Measurements from ENCODE around the gene CAST.

CAST gene

DNA sequence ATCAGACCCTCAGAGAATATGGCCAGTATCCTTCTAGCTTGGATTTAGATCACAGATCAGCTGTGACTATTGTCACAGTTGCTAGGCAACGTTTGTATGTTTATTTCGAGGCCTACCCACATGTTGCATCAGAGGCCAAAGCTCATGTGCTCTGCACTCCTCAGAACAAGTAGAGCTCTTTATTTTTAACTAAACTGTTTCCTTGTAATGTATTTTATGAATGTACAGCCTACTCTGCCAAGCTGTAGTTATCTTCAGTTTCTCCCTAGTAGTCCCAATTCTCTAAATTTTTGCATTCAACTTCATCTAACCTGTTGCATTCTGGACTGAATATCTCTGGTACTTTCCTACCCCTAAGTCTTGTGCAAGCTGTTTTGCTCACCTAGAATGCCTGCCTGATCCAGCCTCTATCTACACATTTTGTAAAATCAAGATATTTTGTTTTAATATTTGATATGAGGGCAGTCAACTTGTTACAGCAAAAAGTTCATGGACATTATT is 52.8 kb downstream of the CAST start:
- Histone ChIP-seq H3K27ac (ENCODE audit: low read depth, low read length, severe bottlenecking) (no peak overlapping the region), H3K36me3 (ENCODE audit: control insufficient read depth, insufficient read depth, low read length) (no peaks in the 10 kb centered on the region), H3K4me1 (ENCODE audit: control insufficient read depth, insufficient read depth, low read length, poor library complexity, severe bottlenecking) (peaks cover 3% of the 10 kb centered on the region), H3K4me3 (ENCODE audit: extremely low read depth, insufficient read depth, low read length, poor library complexity, severe bottlenecking) (no peak overlapping the region), H3K9me3 (ENCODE audit: control insufficient read depth, low read length) (no peaks in the 10 kb centered on the region)
- 60 to 79% methylated on average over 1 to 2 of the region's 2 CpGs for WGBS, 2 experiments (ENCODE audit: insufficient coverage in 2 of 2)

DNA sequence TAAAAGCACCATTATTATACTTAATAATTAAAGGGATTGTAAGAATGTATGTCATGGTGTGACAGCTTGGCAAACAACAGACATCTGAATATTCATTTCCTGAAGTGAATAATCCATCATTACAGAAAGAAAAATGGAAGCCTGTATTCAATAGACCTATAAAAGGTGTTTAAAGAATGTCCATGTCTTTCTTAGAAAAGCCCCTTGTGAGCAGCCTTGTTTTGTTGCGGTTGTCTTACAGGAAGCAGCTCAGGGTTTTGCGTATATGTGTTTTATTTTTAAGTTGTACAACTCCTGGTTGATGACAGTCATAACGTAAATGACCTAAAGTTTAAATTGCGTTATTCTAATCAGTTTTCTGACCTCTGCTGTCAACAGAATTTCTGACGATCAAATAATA is 53.8 kb downstream of the CAST start:
- H3K4me3 ChIP-seq (ENCODE audit: extremely low read depth, insufficient read depth, low read length, poor library complexity, severe bottlenecking), result no peak overlapping the region
- WGBS, 2 experiments (ENCODE audit: insufficient coverage in 2 of 2), result 100% methylated on average over 3 of the region's 5 CpGs
- H3K36me3 ChIP-seq (ENCODE audit: control insufficient read depth, insufficient read depth, low read length), result no peaks in the 10 kb centered on the region
- no peaks in the 10 kb centered on the region for H3K9me3 ChIP-seq (ENCODE audit: control insufficient read depth, low read length)
- H3K4me1 ChIP-seq (ENCODE audit: control insufficient read depth, insufficient read depth, low read length, poor library complexity, severe bottlenecking), result peaks cover 4% of the 10 kb centered on the region
- no peak overlapping the region for H3K27ac ChIP-seq (ENCODE audit: low read depth, low read length, severe bottlenecking)

DNA sequence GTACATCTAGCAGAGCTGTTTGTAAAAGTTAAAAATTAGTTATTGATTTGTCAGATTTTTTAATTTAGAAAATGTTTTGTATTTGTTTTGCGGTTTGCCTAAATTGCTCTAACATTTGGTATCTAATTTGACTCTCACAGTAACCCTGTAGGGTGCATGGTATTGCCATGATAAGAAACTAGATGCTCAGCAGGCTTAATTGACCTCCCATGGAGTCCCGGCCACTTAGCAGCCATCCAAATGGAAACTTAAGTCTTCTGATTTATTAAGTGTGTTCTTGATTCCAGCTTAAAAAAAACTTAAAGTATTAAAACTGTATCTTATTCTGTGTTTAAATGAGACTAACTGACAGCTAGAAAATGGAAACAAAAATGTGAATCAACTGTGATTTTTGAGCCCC is 54.5 kb downstream of the CAST start:
- 0% methylated on average over 1 of the region's 2 CpGs; no CpG with 5 or more reads in 1 of the 2 experiments for WGBS, 2 experiments (ENCODE audit: insufficient coverage in 2 of 2)
- no peaks in the 10 kb centered on the region for H3K36me3 ChIP-seq (ENCODE audit: control insufficient read depth, insufficient read depth, low read length)

DNA sequence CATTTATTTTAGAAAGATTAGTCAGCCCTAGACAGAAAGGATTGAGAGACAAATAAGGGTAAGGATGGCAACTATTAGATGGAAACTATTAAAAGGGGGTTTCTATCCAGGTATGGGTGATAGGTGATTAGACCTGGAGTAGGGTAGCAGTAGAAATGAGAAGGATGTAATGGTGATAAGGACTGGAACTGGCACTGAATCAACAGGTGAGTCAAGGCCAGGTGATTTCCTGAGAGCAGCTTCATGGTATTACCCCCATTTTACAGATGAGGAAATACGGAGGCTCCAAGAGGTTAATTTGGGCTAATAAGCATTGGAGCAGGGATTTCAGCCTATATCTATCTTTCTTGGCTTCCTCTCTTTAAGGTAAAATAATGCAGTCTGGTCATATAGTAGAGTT is 55.7 kb downstream of the CAST start:
- Histone ChIP-seq H3K4me3 (ENCODE audit: extremely low read depth, insufficient read depth, low read length, poor library complexity, severe bottlenecking) (no peak overlapping the region), H3K4me1 (ENCODE audit: control insufficient read depth, insufficient read depth, low read length, poor library complexity, severe bottlenecking) (peaks cover 10% of the 10 kb centered on the region), H3K36me3 (ENCODE audit: control insufficient read depth, insufficient read depth, low read length) (no peaks in the 10 kb centered on the region), H3K9me3 (ENCODE audit: control insufficient read depth, low read length) (no peaks in the 10 kb centered on the region), H3K27ac (ENCODE audit: low read depth, low read length, severe bottlenecking) (no peak overlapping the region)
- no CpG with 5 or more reads among the region's 1 CpG for WGBS, 2 experiments (ENCODE audit: insufficient coverage in 2 of 2)

More for the DNA sequence above, 54.5 kb downstream of the CAST start:
- Histone ChIP-seq H3K9me3 (ENCODE audit: control insufficient read depth, low read length) (no peaks in the 10 kb centered on the region), H3K27ac (ENCODE audit: low read depth, low read length, severe bottlenecking) (no peak overlapping the region), H3K4me3 (ENCODE audit: extremely low read depth, insufficient read depth, low read length, poor library complexity, severe bottlenecking) (no peak overlapping the region), H3K4me1 (ENCODE audit: control insufficient read depth, insufficient read depth, low read length, poor library complexity, severe bottlenecking) (peaks cover 10% of the 10 kb centered on the region)

DNA sequence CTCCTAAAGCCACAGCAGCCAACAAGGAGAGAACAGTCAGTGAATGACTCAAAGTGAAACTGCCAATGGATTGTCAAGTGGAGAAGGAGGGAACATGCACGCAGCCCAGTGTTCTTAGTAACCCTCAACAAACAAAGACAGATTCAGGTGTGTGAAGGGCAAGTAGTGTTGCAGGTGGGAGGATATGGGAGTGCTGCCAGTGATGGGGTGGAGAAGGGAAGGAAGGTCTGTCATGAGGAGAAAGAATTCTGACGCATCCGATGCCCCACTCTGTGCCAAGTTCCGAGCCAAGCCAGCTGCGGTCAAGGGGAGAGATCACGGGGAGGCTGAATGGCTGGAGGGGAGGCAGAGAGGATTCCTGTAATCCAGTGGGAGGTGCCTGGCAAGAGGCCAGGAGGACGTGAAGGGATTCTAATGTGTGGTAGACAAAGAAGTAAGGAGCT is 56.5 kb downstream of the CAST start:
- H3K9me3 ChIP-seq (ENCODE audit: control insufficient read depth, low read length), result no peaks in the 10 kb centered on the region
- WGBS, 2 experiments (ENCODE audit: insufficient coverage in 2 of 2), result 92 to 93% methylated on average over 5 to 6 of the region's 7 CpGs
- H3K4me3 ChIP-seq (ENCODE audit: extremely low read depth, insufficient read depth, low read length, poor library complexity, severe bottlenecking), result no peak overlapping the region
- no peak overlapping the region for H3K27ac ChIP-seq (ENCODE audit: low read depth, low read length, severe bottlenecking)
- H3K36me3 ChIP-seq (ENCODE audit: control insufficient read depth, insufficient read depth, low read length), result no peaks in the 10 kb centered on the region
- peaks cover 10% of the 10 kb centered on the region for H3K4me1 ChIP-seq (ENCODE audit: control insufficient read depth, insufficient read depth, low read length, poor library complexity, severe bottlenecking)

DNA sequence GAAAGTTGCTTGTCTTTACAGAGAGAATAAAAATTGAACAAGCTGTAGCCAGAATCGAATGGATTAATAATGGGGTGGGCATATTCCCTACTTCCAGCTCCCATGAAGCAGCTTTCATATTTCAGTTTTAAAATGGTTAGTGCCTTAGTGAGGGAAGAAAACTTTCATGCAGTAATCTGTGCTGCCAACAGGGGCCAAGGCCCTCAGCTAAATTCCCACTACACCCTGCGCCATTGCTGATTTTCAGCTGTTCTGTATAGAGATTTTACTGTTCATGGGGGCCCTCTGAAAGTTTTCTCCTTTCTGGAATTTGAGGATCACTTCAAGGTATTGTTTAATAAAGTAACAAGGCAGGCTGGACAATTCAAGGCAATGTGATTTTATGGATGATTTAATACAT is 58.2 kb downstream of the CAST start:
- Histone ChIP-seq H3K4me3 (ENCODE audit: extremely low read depth, insufficient read depth, low read length, poor library complexity, severe bottlenecking) (no peak overlapping the region), H3K9me3 (ENCODE audit: control insufficient read depth, low read length) (no peaks in the 10 kb centered on the region), H3K36me3 (ENCODE audit: control insufficient read depth, insufficient read depth, low read length) (no peaks in the 10 kb centered on the region), H3K4me1 (ENCODE audit: control insufficient read depth, insufficient read depth, low read length, poor library complexity, severe bottlenecking) (peaks cover 7% of the 10 kb centered on the region), H3K27ac (ENCODE audit: low read depth, low read length, severe bottlenecking) (no peak overlapping the region)
- no CpG with 5 or more reads among the region's 2 CpGs for WGBS, 2 experiments (ENCODE audit: insufficient coverage in 2 of 2)

DNA sequence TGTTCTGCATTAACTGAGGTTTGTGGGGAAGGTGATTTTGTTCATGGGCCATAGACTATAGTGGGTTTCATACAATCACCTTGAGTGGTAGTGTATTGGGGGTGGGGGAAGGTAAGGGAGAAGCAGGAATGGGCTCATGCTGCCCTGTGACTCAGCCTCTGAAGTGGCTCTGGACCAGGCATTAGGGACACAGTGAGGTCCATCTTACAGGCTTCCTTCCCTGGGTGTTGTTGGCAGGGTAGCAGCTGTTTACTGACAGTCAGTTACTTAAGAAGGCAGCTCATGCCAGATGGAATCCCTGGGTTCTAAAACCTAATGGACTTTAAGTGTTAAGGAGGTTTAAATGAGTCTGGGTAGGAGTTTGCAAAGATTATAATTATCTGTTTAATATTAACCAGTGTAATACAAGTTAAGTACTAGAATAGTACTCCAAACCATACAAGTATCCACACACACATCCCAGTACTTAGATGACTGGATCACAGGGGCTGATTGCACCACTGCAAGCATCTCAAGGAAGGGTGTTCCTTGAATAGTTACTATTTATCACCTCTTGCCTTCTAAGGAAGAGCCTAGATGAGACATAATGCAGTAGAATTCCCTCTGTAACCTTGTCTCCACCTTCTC is 59.3 kb downstream of the CAST start:
- Histone ChIP-seq H3K9me3 (ENCODE audit: control insufficient read depth, low read length) (no peaks in the 10 kb centered on the region), H3K36me3 (ENCODE audit: control insufficient read depth, insufficient read depth, low read length) (no peaks in the 10 kb centered on the region), H3K27ac (ENCODE audit: low read depth, low read length, severe bottlenecking) (no peak overlapping the region), H3K4me1 (ENCODE audit: control insufficient read depth, insufficient read depth, low read length, poor library complexity, severe bottlenecking) (peaks cover 7% of the 10 kb centered on the region), H3K4me3 (ENCODE audit: extremely low read depth, insufficient read depth, low read length, poor library complexity, severe bottlenecking) (no peak overlapping the region)

DNA sequence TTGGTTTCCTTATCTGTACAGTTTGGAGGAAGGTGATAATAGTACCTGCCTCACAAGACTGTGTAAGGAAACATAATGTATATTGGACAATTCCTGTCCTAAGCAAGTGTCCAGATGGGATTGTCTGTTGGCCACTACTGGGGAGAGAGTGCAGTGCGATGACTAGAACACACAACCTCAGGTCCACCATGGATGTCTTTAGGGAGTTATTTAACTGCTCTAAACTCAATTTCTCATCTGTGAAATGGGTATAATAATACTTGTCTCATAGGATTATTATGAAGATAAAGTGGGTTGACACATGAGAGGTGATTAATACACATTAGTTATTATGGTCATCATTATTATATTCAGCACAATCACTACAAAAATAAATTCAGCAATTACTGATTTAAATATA is 63.1 kb downstream of the CAST start:
- no CpG with 5 or more reads among the region's 1 CpG for WGBS, 2 experiments (ENCODE audit: insufficient coverage in 2 of 2)
- Histone ChIP-seq H3K36me3 (ENCODE audit: control insufficient read depth, insufficient read depth, low read length) (peaks cover 7% of the 10 kb centered on the region), H3K4me1 (ENCODE audit: control insufficient read depth, insufficient read depth, low read length, poor library complexity, severe bottlenecking) (peaks cover 7% of the 10 kb centered on the region), H3K27ac (ENCODE audit: low read depth, low read length, severe bottlenecking) (no peak overlapping the region), H3K9me3 (ENCODE audit: control insufficient read depth, low read length) (no peaks in the 10 kb centered on the region), H3K4me3 (ENCODE audit: extremely low read depth, insufficient read depth, low read length, poor library complexity, severe bottlenecking) (no peak overlapping the region)

DNA sequence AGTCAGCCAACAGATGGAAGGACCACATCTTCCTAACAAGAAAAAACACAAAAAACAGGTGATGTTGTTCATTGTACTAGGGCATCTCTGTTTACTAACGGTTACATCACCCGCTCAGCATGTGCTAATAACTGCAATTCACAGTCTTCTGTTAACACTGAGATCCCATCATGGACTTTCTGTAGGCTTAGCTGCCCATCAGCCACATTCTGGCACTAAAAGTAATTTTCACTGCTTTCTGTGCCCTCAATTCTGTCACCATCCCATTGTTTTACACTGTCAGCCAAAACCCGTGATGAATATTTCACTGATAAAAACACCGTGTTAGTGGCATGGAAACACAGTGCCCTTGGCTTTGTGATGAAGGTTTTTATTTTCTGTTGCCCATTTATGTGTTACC is 64.6 kb downstream of the CAST start:
- no peak overlapping the region for H3K4me3 ChIP-seq (ENCODE audit: extremely low read depth, insufficient read depth, low read length, poor library complexity, severe bottlenecking)
- WGBS, 2 experiments (ENCODE audit: insufficient coverage in 2 of 2), result 54 to 83% methylated on average over 2 to 3 of the region's 4 CpGs

DNA sequence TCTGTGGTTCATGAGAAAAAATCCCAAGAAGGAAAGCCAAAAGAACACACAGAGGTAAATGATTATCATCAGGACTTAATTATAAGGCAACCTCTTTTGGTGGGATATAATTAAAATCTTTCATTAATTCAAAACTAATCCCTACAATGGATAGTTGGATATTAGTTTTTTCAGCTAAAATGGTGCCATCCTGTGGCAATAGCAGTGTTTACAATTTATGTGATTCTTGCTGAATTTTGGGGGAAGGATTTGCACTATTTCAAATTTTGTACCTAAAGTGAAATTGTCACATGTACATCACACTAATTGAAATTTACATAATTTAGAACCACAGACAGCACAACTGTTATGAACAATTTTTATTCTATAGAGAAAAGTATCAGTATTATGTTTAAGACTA is 67.0 kb downstream of the CAST start:
- Histone ChIP-seq H3K4me3 (ENCODE audit: extremely low read depth, insufficient read depth, low read length, poor library complexity, severe bottlenecking) (no peak overlapping the region), H3K27ac (ENCODE audit: low read depth, low read length, severe bottlenecking) (no peak overlapping the region), H3K36me3 (ENCODE audit: control insufficient read depth, insufficient read depth, low read length) (peaks cover 12% of the 10 kb centered on the region), H3K4me1 (ENCODE audit: control insufficient read depth, insufficient read depth, low read length, poor library complexity, severe bottlenecking) (no peaks in the 10 kb centered on the region), H3K9me3 (ENCODE audit: control insufficient read depth, low read length) (no peaks in the 10 kb centered on the region)

More for the DNA sequence above, 64.6 kb downstream of the CAST start:
- H3K36me3 ChIP-seq (ENCODE audit: control insufficient read depth, insufficient read depth, low read length), result peaks cover 12% of the 10 kb centered on the region
- no peaks in the 10 kb centered on the region for H3K4me1 ChIP-seq (ENCODE audit: control insufficient read depth, insufficient read depth, low read length, poor library complexity, severe bottlenecking)
- H3K9me3 ChIP-seq (ENCODE audit: control insufficient read depth, low read length), result no peaks in the 10 kb centered on the region
- H3K27ac ChIP-seq (ENCODE audit: low read depth, low read length, severe bottlenecking), result no peak overlapping the region

DNA sequence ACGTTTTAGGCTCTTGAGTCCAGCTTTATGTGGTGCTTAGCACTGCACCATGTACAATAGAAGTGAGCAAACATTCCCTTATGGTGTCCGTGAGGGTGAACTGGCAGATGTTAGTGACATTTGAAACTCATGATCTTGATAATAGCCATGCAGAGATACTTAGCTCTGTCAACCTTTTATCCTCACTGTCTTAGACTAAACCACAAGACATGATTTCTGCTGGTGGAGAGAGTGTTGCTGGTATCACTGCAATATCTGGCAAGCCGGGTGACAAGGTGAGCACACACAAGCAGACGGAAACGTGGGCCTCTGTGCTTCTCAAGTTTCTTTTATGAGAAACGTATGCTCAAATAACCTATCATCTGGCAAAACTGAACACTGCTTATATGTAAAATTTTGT is 68.4 kb downstream of the CAST start:
- Histone ChIP-seq H3K4me1 (ENCODE audit: control insufficient read depth, insufficient read depth, low read length, poor library complexity, severe bottlenecking) (no peaks in the 10 kb centered on the region), H3K27ac (ENCODE audit: low read depth, low read length, severe bottlenecking) (no peak overlapping the region), H3K4me3 (ENCODE audit: extremely low read depth, insufficient read depth, low read length, poor library complexity, severe bottlenecking) (no peak overlapping the region), H3K9me3 (ENCODE audit: control insufficient read depth, low read length) (no peaks in the 10 kb centered on the region), H3K36me3 (ENCODE audit: control insufficient read depth, insufficient read depth, low read length) (peaks cover 12% of the 10 kb centered on the region)
- 93 to 95% methylated on average over 3 to 4 of the region's 6 CpGs for WGBS, 2 experiments (ENCODE audit: insufficient coverage in 2 of 2)

Data from mesodermal cell (in vitro differentiated cells).